Adipose tissue (tissue), 3 donors: ENCODE data around the gene SBK1. TPM values are rescaled to one million over a fixed set of nuclear protein-coding genes. Genes with fewer than 3 reads are reported as not detected.

Experiments
- H3K27ac ChIP-seq: one replicate; pipeline ENCODE4 v1.5.1; 2013; ENCODE audit warnings: low read depth, low read length
- WGBS, 3 donors: extraction: QIAGEN DNeasy Blood & Tissue Kit; methylation state at CpG; one replicate each; pipeline ENCODE4 v1.1.7; 2013; 5-methylcytosine and 5-hydroxymethylcytosine counted together
- polyA plus RNA-seq, 3 donors: library from polyadenylated mRNA; stranded (reverse); fragments of 200-250 nt; gene quantifications; one replicate each; pipeline ENCODE4 v1.2.3, GENCODE V29; 2013
- donor health status: healthy with polysubstance abuse.
- donor health status: Bipolar disorder and iron deficiency.
- donor health status: healthy.

Gene SBK1
- polyA plus RNA-seq, 3 donors = 0.09 to 1.2 TPM; not detected in 1

- WGBS, 3 donors = 48 to 70% (median 55%) methylated on average over 11 of the region's 11 CpGs
- H3K27ac ChIP-seq = no peak overlapping the region
Measured at GRCh38 chr16:28297784-28298510, 5.6 kb downstream of the SBK1 start.

GRCh38 chr16:28298511-28298878, 6.2 kb downstream of the SBK1 start:
- no peak overlapping the region for H3K27ac ChIP-seq
- 64 to 70% (median 66%) methylated on average over 4 of the region's 4 CpGs for WGBS, 3 donors

- H3K27ac ChIP-seq = no peak overlapping the region
- WGBS, 3 donors = 90 to 96% (median 93%) methylated on average over 5 of the region's 5 CpGs
Measured at GRCh38 chr16:28300327-28300726, 8.0 kb downstream of the SBK1 start.

GRCh38 chr16:28301154-28301553, 8.8 kb downstream of the SBK1 start:
- 69 to 83% (median 72%) methylated on average over 6 of the region's 6 CpGs for WGBS, 3 donors
- no peak overlapping the region for H3K27ac ChIP-seq

GRCh38 chr16:28301620-28302019, 9.3 kb downstream of the SBK1 start:
- no peak overlapping the region for H3K27ac ChIP-seq
- WGBS, 3 donors = 81 to 84% (median 82%) methylated on average over 2 of the region's 2 CpGs

- no peak overlapping the region for H3K27ac ChIP-seq
Measured at GRCh38 chr16:28303132-28303531, 10.8 kb downstream of the SBK1 start.

GRCh38 chr16:28304214-28304613, 11.9 kb downstream of the SBK1 start:
- 50 to 80% (median 61%) methylated on average over 8 of the region's 8 CpGs for WGBS, 3 donors
- H3K27ac ChIP-seq = no peak overlapping the region

- WGBS, 3 donors = 75 to 87% (median 85%) methylated on average over 5 of the region's 5 CpGs
- no peak overlapping the region for H3K27ac ChIP-seq
Measured at GRCh38 chr16:28307936-28308335, 15.6 kb downstream of the SBK1 start.

GRCh38 chr16:28308794-28309584, 16.7 kb downstream of the SBK1 start:
- H3K27ac ChIP-seq = no peak overlapping the region
- 88 to 94% (median 90%) methylated on average over 14 of the region's 14 CpGs for WGBS, 3 donors

GRCh38 chr16:28309811-28310311, 17.5 kb downstream of the SBK1 start:
- no peak overlapping the region for H3K27ac ChIP-seq
- 56 to 74% (median 61%) methylated on average over 20 of the region's 20 CpGs for WGBS, 3 donors

- WGBS, 3 donors = 94 to 96% (median 95%) methylated on average over 11 of the region's 11 CpGs
- no peak overlapping the region for H3K27ac ChIP-seq
Measured at GRCh38 chr16:28310796-28311195, 18.5 kb downstream of the SBK1 start.

- no peak overlapping the region for H3K27ac ChIP-seq
- WGBS, 3 donors = 93 to 97% (median 94%) methylated on average over 4 of the region's 4 CpGs
Measured at GRCh38 chr16:28311413-28311812, 19.1 kb downstream of the SBK1 start.

GRCh38 chr16:28311913-28312312, 19.6 kb downstream of the SBK1 start:
- WGBS, 3 donors = 75 to 83% (median 80%) methylated on average over 14 of the region's 14 CpGs
- no peak overlapping the region for H3K27ac ChIP-seq

- no peak overlapping the region for H3K27ac ChIP-seq
- 83 to 87% (median 87%) methylated on average over 10 of the region's 10 CpGs for whole genome bisulfite sequencing, 3 donors
Measured at GRCh38 chr16:28312327-28312726, 20.0 kb downstream of the SBK1 start.

GRCh38 chr16:28313587-28313986, 21.3 kb downstream of the SBK1 start:
- no peak overlapping the region for H3K27ac ChIP-seq
- 51 to 77% (median 54%) methylated on average over 9 to 11 of the region's 11 CpGs for WGBS, 3 donors

GRCh38 chr16:28316054-28316453, 23.7 kb downstream of the SBK1 start:
- no peak overlapping the region for H3K27ac ChIP-seq
- 83 to 86% (median 86%) methylated on average over 6 of the region's 6 CpGs for WGBS, 3 donors

GRCh38 chr16:28317040-28317880, 24.9 kb downstream of the SBK1 start:
- H3K27ac ChIP-seq = no peak overlapping the region
- 48 to 59% (median 56%) methylated on average over 22 of the region's 22 CpGs for WGBS, 3 donors

GRCh38 chr16:28318042-28318744, 25.9 kb downstream of the SBK1 start:
- no peak overlapping the region for H3K27ac ChIP-seq
- 81 to 85% (median 83%) methylated on average over 9 of the region's 9 CpGs for WGBS, 3 donors
